Esophagus muscularis mucosa (tissue), 4 donors: Measurements from ENCODE around the gene PCIF1. TPM values are rescaled to one million over a fixed set of nuclear protein-coding genes. Genes with fewer than 3 reads are reported as not detected.

Experiments used
- DNase-seq: peaks from one replicate; pipeline ENCODE4 v3.0.0-alpha.2; 2017; ENCODE audit errors: extremely low spot score
- H3K27ac ChIP-seq, 4 donors: fragments of 200-600 bp; sonication (generic); replicated peaks in 1 of 4; 1 replicate in 3 of 4; 2 replicates in 1 of 4; pipeline ENCODE4 v1.5.1; 2016 to 2019; ENCODE audit warnings: mild to moderate bottlenecking in 1 of 4
- H3K27me3 ChIP-seq, 4 donors: fragments of 200-600 bp; sonication (generic); one replicate each; pipeline versions ENCODE4 v1.5.1 to v1.6.0; 2016 to 2019
- H3K36me3 ChIP-seq, 4 donors: fragments of 200-600 bp; sonication (generic); one replicate each; pipeline ENCODE4 v1.5.1; 2016 to 2019
- H3K4me1 ChIP-seq, 4 donors: fragments of 200-600 bp; sonication (generic); one replicate each; pipeline ENCODE4 v1.5.1; 2016 to 2019
- H3K4me3 ChIP-seq, 4 donors: fragments of 200-600 bp; sonication (generic); 1 replicate in 2 of 4; 2 replicates in 2 of 4; pipeline ENCODE4 v1.5.1; 2016 to 2019; ENCODE audit warnings: mild to moderate bottlenecking in 4 of 4, moderate library complexity in 1 of 4
- H3K9me3 ChIP-seq, 4 donors: fragments of 200-600 bp; sonication (generic); 1 replicate in 3 of 4; 2 replicates in 1 of 4; pipeline ENCODE4 v1.5.1; 2016 to 2019
- CTCF ChIP-seq, 3 experiments: fragments of 200-600 bp in 2 of 3; fragments of 450-650 bp in 1 of 3; sonication (generic) in 2 of 3; IDR thresholded peaks; one replicate each; pipeline ENCODE4 v1.5.1; 2017 to 2019; ENCODE audit warnings: antibody characterized with exemption in 3 of 3, mild to moderate bottlenecking in 2 of 3, moderate library complexity in 1 of 3
- EP300 ChIP-seq: sonication (generic); formaldehyde crosslinking; IDR thresholded peaks from one replicate; pipeline ENCODE4 v1.6.1; 2017; ENCODE audit warnings: antibody characterized with exemption
- POLR2A ChIP-seq: fragments of 450-650 bp; IDR thresholded peaks from one replicate; pipeline ENCODE4 v1.6.1; 2017; ENCODE audit warnings: antibody characterized with exemption, moderate library complexity, mild to moderate bottlenecking, low read depth
- POLR2AphosphoS5 ChIP-seq, 2 donors: sonication (generic); formaldehyde crosslinking; IDR thresholded peaks; one replicate each; pipeline ENCODE4 v1.6.1; 2017; ENCODE audit warnings: antibody characterized with exemption in 2 of 2
- WGBS: methylation state at CpG from one replicate; pipeline ENCODE4 v1.1.5; 2018; 5-methylcytosine and 5-hydroxymethylcytosine counted together
- intact Hi-C: fragments of 100-400 bp; cut with DNase I; formaldehyde crosslinking; loops from one replicate; pipeline ENCODE4 v1.15.1; 2023
- total RNA-seq, 4 donors: library from RNA; depleted of rRNA; stranded (reverse); fragments of >200 nt; gene quantifications; one replicate each; pipeline versions ENCODE4 v1.1.0 to v1.2.1, GENCODE V29; 2016

The PCIF1 gene
- total RNA-seq, 4 donors from 2014 or later, result 35.3 to 51.2 (median 37.2) TPM

DNA sequence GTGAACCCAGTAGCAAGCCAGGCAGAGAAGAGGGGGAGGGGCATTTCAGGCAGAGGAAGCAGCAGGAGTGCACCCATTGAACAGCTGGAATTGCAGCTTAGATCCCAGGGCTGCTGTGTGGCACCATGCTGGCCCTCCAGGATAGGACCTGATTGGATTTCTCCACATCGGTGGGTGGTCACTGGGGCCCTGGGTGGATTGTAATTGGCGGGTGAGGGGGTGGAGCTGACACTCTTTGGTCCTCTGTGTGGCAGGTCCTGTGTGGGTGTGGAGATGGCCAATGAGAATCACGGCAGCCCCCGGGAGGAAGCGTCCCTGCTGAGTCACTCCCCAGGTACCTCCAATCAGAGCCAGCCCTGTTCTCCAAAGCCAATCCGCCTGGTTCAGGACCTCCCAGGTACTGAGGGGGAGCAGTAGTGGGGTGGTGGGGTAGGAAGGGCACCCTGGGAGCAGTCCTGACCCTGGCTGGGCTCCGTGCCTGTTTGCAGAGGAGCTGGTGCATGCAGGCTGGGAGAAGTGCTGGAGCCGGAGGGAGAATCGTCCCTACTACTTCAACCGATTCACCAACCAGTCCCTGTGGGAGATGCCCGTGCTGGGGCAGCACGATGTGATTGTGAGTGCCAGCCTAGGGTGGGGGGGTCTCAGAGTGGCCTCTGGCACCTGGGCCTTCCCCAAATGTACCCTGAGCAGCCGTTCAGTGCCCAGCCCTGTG lies 4.4 kb downstream of the PCIF1 start:
- no peak for TF ChIP-seq EP300
- TF ChIP-seq POLR2AphosphoS5 (IDR thresholded peaks at IDR 0.05), result no peak
- TF ChIP-seq POLR2A, result no peak
- no peak for TF ChIP-seq CTCF (IDR thresholded peaks at IDR 0.05)
- intact Hi-C loops, result loop anchor here (10.0 kb wide), 1 partner anchor 144 kb away; the partner anchor contains the start of genes DNTTIP1 and WFDC3
- H3K27ac ChIP-seq, result peak overlapping the region in 1 of 4 donors; percentile 14
- no peaks in the 10 kb centered on the region for H3K27me3 ChIP-seq
- H3K4me1 ChIP-seq, result peaks cover 12 to 29% (median 18%) of the 10 kb centered on the region in 4 donors
- DNase-seq, result no peak
- H3K36me3 ChIP-seq, result peaks cover 65 to 71% (median 69%) of the 10 kb centered on the region in 4 donors
- WGBS, result 92% methylated on average over 13 of the region's 13 CpGs
- H3K9me3 ChIP-seq, result no peaks in the 10 kb centered on the region
- no peak overlapping the region for H3K4me3 ChIP-seq

- Histone ChIP-seq H3K4me3 (no peak overlapping the region), H3K36me3 (peaks cover 77 to 82% (median 81%) of the 10 kb centered on the region in 4 donors)
- intact Hi-C loops, result no loop called here
Observed at GRCh38 chr20:45940053-45940452, 5.6 kb downstream of the PCIF1 start.

DNA sequence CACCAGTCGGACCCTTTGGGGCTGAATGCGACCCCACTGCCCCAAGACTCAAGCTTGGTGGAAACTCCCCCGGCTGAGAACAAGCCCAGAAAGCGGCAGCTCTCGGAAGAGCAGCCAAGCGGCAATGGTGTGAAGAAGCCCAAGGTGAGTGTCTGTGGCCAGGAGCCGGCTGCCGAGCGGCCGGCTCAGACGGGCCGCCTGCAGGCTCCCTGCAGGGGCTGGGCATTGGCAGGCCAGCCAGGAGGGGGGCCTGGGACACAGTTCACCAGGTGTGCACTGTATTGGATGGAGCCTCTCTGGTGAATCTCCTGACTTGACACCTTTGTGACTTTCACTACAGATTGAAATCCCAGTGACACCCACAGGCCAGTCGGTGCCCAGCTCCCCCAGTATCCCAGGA lies 6.0 kb downstream of the PCIF1 start:
- peaks cover 12 to 31% (median 17%) of the 10 kb centered on the region in 4 donors for H3K4me1 ChIP-seq
- intact Hi-C loops, result no loop called here
- no peak overlapping the region for H3K4me3 ChIP-seq
- no peak for DNase-seq
- H3K27ac ChIP-seq, result no peak overlapping the region
- no peaks in the 10 kb centered on the region for H3K9me3 ChIP-seq
- TF ChIP-seq CTCF (IDR thresholded peaks at IDR 0.05) (no peak), POLR2AphosphoS5 (IDR thresholded peaks at IDR 0.05) (no peak), EP300 (no peak), POLR2A (no peak)
- 97% methylated on average over 12 of the region's 13 CpGs for WGBS
- no peaks in the 10 kb centered on the region for H3K27me3 ChIP-seq
- H3K36me3 ChIP-seq, result peaks cover 81 to 87% (median 85%) of the 10 kb centered on the region in 4 donors

More at GRCh38 chr20:45940053-45940452, 5.6 kb downstream of the PCIF1 start:
- Histone ChIP-seq H3K27ac (no peak overlapping the region), H3K27me3 (no peaks in the 10 kb centered on the region), H3K4me1 (peaks cover 12 to 28% (median 17%) of the 10 kb centered on the region in 4 donors), H3K9me3 (no peaks in the 10 kb centered on the region)
- WGBS, result 78% methylated on average over 3 of the region's 3 CpGs
- TF ChIP-seq POLR2AphosphoS5 (IDR thresholded peaks at IDR 0.05) (no peak), EP300 (no peak), POLR2A (no peak), CTCF (IDR thresholded peaks at IDR 0.05) (no peak)
- DNase-seq, result no peak

DNA sequence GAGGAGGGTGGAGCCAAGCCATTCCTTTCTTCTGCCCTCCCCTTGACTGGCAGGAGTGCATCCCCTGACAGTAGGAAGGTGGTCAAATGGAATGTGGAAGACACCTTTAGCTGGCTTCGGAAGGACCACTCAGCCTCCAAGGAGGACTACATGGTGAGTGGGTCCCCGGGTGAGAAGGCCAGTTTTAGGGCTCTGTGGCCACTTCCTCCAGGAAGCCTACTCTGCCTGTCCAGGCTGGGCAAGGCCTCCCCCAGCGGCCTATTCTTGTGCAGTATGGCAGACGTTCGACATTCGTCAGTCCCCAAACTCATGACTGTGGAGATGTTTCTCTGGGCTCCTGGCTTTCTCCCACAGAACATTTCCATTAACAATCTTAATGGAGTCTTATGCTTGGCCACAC lies 9.1 kb downstream of the PCIF1 start:
- Histone ChIP-seq H3K9me3 (no peaks in the 10 kb centered on the region), H3K36me3 (peaks cover 88 to 100% (median 100%) of the 10 kb centered on the region in 4 donors), H3K27ac (no peak overlapping the region), H3K4me3 (no peak overlapping the region), H3K27me3 (no peaks in the 10 kb centered on the region), H3K4me1 (peaks cover 0 to 14% (median 9%) of the 10 kb centered on the region in 4 donors)
- intact Hi-C loops, result no loop called here
- WGBS, result 76% methylated on average over 6 of the region's 6 CpGs
- DNase-seq, result no peak
- TF ChIP-seq EP300, result no peak
- TF ChIP-seq POLR2AphosphoS5 (IDR thresholded peaks at IDR 0.05), result no peak
- no peak for TF ChIP-seq POLR2A
- no peak for TF ChIP-seq CTCF (IDR thresholded peaks at IDR 0.05)
